Rectal smooth muscle tissue (tissue), 1 donor: ENCODE data around the gene CD46.

Experiments
- H3K27ac ChIP-seq: one replicate; pipeline ENCODE4 v1.7.0; 2013; ENCODE audit warnings: low read depth, low read length, inconsistent platforms
- H3K27me3 ChIP-seq: one replicate; pipeline ENCODE4 v1.7.0; 2013; ENCODE audit warnings: low read length; ENCODE audit not compliant: control insufficient read depth, insufficient read depth
- H3K36me3 ChIP-seq: one replicate; pipeline ENCODE4 v1.7.0; 2013; ENCODE audit warnings: low read length; ENCODE audit not compliant: control insufficient read depth, insufficient read depth
- H3K4me1 ChIP-seq: one replicate; pipeline ENCODE4 v1.7.0; 2013; ENCODE audit warnings: low read length; ENCODE audit not compliant: control insufficient read depth, insufficient read depth
- H3K4me3 ChIP-seq: one replicate; pipeline ENCODE4 v1.7.0; 2013; ENCODE audit warnings: low read length
- H3K9ac ChIP-seq: one replicate; pipeline ENCODE4 v1.7.0; 2013; ENCODE audit warnings: low read length

Gene CD46

GRCh38 chr1:207806531-207807325 lies 54.9 kb downstream of the CD46 start:
- H3K36me3 ChIP-seq, result peaks cover 67% of the 10 kb centered on the region
- no peak overlapping the region for H3K4me3 ChIP-seq
- peaks cover 42% of the 10 kb centered on the region for H3K4me1 ChIP-seq
- no peak overlapping the region for H3K9ac ChIP-seq
- no peaks in the 10 kb centered on the region for H3K27me3 ChIP-seq
- H3K27ac ChIP-seq, result peak overlapping the region; percentile 47

DNA sequence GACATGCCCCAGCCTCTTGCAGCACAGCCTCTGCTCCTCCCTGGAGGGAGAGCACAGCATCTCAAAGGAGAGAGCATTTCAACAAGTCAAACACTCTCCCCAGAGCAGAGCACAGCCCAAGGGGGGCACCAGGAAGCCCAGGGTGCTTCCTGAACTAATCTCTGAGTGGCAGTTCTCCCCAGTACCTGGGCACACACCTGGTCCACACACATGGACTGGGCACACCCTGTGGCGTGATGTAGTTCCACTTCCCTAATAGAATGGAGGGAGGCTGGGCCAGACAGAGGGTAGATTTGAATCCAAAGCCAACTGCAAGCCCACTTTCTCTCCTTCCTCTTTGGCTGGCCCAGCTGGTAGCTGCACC lies 55.5 kb downstream of the CD46 start:
- Histone ChIP-seq H3K9ac (no peak overlapping the region), H3K27ac (peak overlapping the region; percentile 47), H3K4me1 (peaks cover 47% of the 10 kb centered on the region), H3K27me3 (no peaks in the 10 kb centered on the region), H3K4me3 (no peak overlapping the region), H3K36me3 (peaks cover 67% of the 10 kb centered on the region)

GRCh38 chr1:207807690-207808321 lies 56.0 kb downstream of the CD46 start:
- peaks cover 52% of the 10 kb centered on the region for H3K4me1 ChIP-seq
- H3K36me3 ChIP-seq, result peaks cover 69% of the 10 kb centered on the region
- peak overlapping the region; percentile 47 for H3K27ac ChIP-seq
- no peak overlapping the region for H3K9ac ChIP-seq
- H3K27me3 ChIP-seq, result no peaks in the 10 kb centered on the region
- no peak overlapping the region for H3K4me3 ChIP-seq

DNA sequence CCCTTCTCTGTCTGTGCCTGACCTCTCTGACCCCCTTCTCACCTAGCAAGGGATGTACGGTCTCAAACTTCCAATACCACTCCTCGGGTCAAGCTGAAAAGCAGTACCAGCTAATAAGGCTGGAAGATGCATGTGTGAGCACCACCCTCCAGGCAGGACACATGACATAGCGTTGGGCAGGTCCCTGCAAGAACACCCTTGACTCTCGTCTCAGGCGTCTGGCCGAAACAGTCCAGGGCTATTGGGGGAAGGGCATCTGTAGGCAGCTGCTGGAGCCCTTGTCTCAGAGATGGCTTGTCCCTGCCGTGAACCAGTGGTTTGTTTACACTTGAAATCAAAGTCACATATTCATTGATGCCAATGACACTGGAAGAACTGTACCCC lies 56.5 kb downstream of the CD46 start:
- H3K9ac ChIP-seq, result no peak overlapping the region
- H3K4me1 ChIP-seq, result peaks cover 57% of the 10 kb centered on the region
- H3K27ac ChIP-seq, result peak overlapping the region; percentile 8
- H3K36me3 ChIP-seq, result peaks cover 72% of the 10 kb centered on the region
- H3K27me3 ChIP-seq, result no peaks in the 10 kb centered on the region
- H3K4me3 ChIP-seq, result no peak overlapping the region

GRCh38 chr1:207808911-207809555 lies 57.2 kb downstream of the CD46 start:
- Histone ChIP-seq H3K36me3 (peaks cover 72% of the 10 kb centered on the region), H3K4me3 (no peak overlapping the region), H3K27ac (no peak overlapping the region), H3K9ac (no peak overlapping the region), H3K4me1 (peaks cover 65% of the 10 kb centered on the region), H3K27me3 (no peaks in the 10 kb centered on the region)

DNA sequence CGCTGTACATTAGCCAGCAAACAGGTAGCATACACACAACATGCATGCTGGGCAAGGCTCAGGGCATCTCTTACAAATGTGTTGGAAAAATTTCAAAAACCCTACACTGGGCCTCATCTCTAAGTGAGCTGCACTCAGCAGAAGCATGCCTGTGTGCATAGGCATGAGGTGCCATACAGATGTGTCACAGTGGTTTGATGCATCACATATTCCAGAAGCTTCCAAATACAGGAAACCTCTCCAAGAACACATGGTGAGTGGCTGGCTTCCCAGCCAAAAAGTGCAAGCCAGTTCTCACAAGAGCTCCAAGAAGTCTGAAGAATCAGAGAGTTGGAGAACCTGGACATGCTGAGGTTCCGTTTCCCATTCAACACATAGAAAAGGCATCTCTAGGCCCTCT lies 58.3 kb downstream of the CD46 start:
- Histone ChIP-seq H3K4me1 (peaks cover 76% of the 10 kb centered on the region), H3K9ac (no peak overlapping the region), H3K27ac (no peak overlapping the region), H3K27me3 (no peaks in the 10 kb centered on the region), H3K4me3 (no peak overlapping the region), H3K36me3 (peaks cover 71% of the 10 kb centered on the region)

DNA sequence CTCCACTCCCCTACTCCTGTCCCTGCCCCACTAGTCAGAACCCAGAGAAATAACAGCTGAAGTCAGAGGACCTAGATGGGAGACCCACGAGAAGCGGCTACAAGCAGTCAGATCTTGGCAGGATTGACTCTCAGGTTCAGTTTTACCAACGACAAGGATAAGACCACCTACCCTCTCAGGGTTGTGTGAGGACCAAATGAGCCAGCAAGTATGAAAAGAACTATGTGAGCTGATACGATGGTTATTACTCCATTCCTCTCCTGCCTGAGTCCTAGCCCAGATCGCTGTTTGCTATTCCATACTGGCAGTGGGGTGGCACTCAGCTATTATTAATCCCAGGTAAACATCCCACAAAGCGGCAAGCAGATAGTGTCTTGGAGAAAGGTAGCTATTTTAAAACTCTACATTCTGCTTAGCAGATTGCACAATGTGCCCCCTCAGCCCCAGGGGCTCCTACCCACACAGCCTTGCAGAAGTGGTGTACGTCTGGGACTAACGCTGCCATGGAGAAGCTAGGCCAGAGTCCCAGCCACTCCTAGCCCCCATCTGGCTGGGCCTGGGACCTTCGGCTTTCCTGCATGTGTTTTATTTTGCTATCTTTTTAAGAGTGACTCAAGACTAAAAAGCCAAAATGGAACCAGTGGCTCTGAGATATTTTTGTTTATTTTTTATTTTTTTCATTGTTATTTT lies 58.9 kb downstream of the CD46 start:
- H3K36me3 ChIP-seq, result peaks cover 71% of the 10 kb centered on the region
- no peak overlapping the region for H3K9ac ChIP-seq
- peak overlapping the region; percentile 38 for H3K27ac ChIP-seq
- peaks cover 78% of the 10 kb centered on the region for H3K4me1 ChIP-seq
- no peak overlapping the region for H3K4me3 ChIP-seq
- no peaks in the 10 kb centered on the region for H3K27me3 ChIP-seq

DNA sequence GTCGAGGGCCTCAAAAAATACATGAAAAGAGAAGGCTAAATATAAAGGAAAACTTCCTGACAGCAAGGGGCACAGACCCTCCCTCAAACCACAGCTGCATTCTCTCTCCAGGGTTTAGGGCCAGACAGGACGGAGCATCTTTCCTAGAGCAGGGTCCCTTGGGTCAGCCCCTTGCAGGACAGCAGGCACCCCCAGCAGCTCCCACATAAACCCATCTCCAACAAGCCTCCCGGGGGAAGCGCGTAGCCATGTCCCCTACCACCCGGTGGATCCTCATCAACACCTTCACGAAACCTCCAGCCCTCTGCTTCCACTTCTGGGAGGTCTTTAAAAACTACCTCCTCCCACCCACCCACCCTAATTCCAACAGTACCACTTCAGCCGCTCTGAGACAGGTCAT lies 59.5 kb downstream of the CD46 start:
- Histone ChIP-seq H3K36me3 (peaks cover 71% of the 10 kb centered on the region), H3K27ac (no peak overlapping the region), H3K27me3 (no peaks in the 10 kb centered on the region), H3K9ac (no peak overlapping the region), H3K4me1 (peaks cover 79% of the 10 kb centered on the region), H3K4me3 (no peak overlapping the region)

- Histone ChIP-seq H3K9ac (no peak overlapping the region), H3K4me3 (peak overlapping the region; percentile 52), H3K27ac (peak overlapping the region; percentile 85), H3K4me1 (peaks cover 81% of the 10 kb centered on the region), H3K27me3 (no peaks in the 10 kb centered on the region), H3K36me3 (peaks cover 66% of the 10 kb centered on the region)
Observed at GRCh38 chr1:207811920-207812720, 60.3 kb downstream of the CD46 start.

DNA sequence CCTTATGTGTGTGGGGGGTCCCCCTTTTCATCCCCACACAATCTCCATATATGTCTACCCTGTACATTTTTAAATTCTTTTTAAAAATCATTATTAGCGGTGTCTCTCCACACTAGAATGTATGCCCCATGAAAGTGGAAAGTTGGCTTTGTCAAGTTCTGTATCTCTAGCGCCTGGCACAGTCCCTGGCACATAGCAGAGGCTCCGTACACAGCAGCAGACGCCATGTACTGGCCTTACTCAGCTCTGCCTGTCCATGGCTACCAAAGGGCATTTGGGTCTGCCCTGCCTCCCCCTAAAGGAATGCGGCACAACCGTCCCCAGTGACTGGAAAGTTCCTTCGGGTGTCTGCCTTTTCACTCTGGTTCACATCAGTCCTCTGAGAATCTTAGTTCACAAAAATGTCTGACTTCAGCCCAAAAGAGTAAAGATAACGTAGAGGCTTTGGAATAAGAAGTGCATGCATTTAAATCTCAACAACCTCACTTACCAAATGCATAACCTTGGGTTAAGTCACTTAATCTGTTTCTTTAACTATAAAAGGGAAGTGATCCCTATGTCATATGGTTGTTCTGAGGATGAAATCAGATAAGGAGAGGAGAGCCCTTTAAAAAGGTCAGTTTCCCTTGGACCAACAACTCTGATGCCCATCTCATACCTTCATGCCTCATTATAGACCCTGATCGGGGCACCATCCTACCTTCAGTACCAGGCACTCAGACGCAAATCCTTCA lies 61.1 kb downstream of the CD46 start:
- H3K36me3 ChIP-seq, result peaks cover 61% of the 10 kb centered on the region
- peak overlapping the region; percentile 25 for H3K4me3 ChIP-seq
- H3K4me1 ChIP-seq, result peaks cover 83% of the 10 kb centered on the region
- peak overlapping the region; percentile 85 for H3K27ac ChIP-seq
- no peaks in the 10 kb centered on the region for H3K27me3 ChIP-seq
- no peak overlapping the region for H3K9ac ChIP-seq

GRCh38 chr1:207813512-207813881 lies 61.6 kb downstream of the CD46 start:
- Histone ChIP-seq H3K9ac (no peak overlapping the region), H3K4me1 (peaks cover 81% of the 10 kb centered on the region), H3K36me3 (peaks cover 58% of the 10 kb centered on the region), H3K27me3 (no peaks in the 10 kb centered on the region), H3K27ac (no peak overlapping the region), H3K4me3 (no peak overlapping the region)
